Measurements from ENCODE around the gene MACROD2. TPM values are rescaled to one million over a fixed set of nuclear protein-coding genes. Genes with fewer than 3 reads are reported as not detected.

Gene MACROD2
- total RNA-seq, 4 donors from 2014 or later: 2.1 to 28.1 (median 12.6) TPM

DNA sequence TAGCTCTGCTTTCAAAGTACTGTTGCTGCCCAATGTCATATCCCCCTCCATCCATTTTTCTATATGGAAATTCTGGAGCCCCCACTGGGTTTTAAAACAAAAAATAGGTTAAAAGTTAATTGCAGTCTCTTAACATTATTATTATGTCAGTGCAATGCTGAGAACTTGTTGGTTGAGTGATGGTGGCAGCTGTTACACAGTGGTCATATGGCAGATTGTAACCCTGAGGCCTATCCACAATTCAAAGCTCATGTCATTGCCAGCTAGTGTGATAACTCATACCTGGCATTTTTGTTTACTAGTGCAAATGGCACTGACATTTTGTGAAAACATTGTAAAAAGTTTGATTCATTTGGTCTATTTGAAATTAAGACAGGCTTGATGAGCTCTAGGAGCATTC lies 647.8 kb downstream of the MACROD2 start:
- no peak for DNase-seq
- H3K4me3 ChIP-seq: no peak overlapping the region
- no peaks in the 10 kb centered on the region for H3K36me3 ChIP-seq
- no peaks in the 10 kb centered on the region for H3K27me3 ChIP-seq
- TF ChIP-seq POLR2A (IDR thresholded peaks at IDR 0.05): no peak
- TF ChIP-seq, protein P1, sequence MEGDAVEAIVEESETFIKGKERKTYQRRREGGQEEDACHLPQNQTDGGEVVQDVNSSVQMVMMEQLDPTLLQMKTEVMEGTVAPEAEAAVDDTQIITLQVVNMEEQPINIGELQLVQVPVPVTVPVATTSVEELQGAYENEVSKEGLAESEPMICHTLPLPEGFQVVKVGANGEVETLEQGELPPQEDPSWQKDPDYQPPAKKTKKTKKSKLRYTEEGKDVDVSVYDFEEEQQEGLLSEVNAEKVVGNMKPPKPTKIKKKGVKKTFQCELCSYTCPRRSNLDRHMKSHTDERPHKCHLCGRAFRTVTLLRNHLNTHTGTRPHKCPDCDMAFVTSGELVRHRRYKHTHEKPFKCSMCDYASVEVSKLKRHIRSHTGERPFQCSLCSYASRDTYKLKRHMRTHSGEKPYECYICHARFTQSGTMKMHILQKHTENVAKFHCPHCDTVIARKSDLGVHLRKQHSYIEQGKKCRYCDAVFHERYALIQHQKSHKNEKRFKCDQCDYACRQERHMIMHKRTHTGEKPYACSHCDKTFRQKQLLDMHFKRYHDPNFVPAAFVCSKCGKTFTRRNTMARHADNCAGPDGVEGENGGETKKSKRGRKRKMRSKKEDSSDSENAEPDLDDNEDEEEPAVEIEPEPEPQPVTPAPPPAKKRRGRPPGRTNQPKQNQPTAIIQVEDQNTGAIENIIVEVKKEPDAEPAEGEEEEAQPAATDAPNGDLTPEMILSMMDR (IDR thresholded peaks at IDR 0.05): no peak
- no peak overlapping the region for H3K27ac ChIP-seq
- no peaks in the 10 kb centered on the region for H3K9me3 ChIP-seq
- intact Hi-C loops (cut with DNase I; ENCODE audit: low total_unique reads): no loop called here
- H3K4me1 ChIP-seq: no peaks in the 10 kb centered on the region

GRCh38 chr20:14643556-14643955 lies 648.2 kb downstream of the MACROD2 start:
- no peaks in the 10 kb centered on the region for H3K4me1 ChIP-seq
- H3K9me3 ChIP-seq: no peaks in the 10 kb centered on the region
- intact Hi-C loops (cut with DNase I; ENCODE audit: low total_unique reads): no loop called here
- no peak for TF ChIP-seq POLR2A (IDR thresholded peaks at IDR 0.05)
- TF ChIP-seq, protein P1 (IDR thresholded peaks at IDR 0.05): no peak
- no peak overlapping the region for H3K27ac ChIP-seq
- H3K36me3 ChIP-seq: no peaks in the 10 kb centered on the region
- no peak for DNase-seq
- H3K4me3 ChIP-seq: no peak overlapping the region
- H3K27me3 ChIP-seq: no peaks in the 10 kb centered on the region

GRCh38 chr20:14644306-14645097 lies 649.2 kb downstream of the MACROD2 start:
- TF ChIP-seq POLR2A (IDR thresholded peaks at IDR 0.05): no peak
- TF ChIP-seq, protein P1 (IDR thresholded peaks at IDR 0.05): no peak
- Histone ChIP-seq H3K27ac (no peak overlapping the region), H3K9me3 (no peaks in the 10 kb centered on the region), H3K27me3 (no peaks in the 10 kb centered on the region), H3K36me3 (no peaks in the 10 kb centered on the region), H3K4me1 (no peaks in the 10 kb centered on the region), H3K4me3 (no peak overlapping the region)
- DNase-seq: no peak
- intact Hi-C loops (cut with DNase I; ENCODE audit: low total_unique reads): no loop called here

DNA sequence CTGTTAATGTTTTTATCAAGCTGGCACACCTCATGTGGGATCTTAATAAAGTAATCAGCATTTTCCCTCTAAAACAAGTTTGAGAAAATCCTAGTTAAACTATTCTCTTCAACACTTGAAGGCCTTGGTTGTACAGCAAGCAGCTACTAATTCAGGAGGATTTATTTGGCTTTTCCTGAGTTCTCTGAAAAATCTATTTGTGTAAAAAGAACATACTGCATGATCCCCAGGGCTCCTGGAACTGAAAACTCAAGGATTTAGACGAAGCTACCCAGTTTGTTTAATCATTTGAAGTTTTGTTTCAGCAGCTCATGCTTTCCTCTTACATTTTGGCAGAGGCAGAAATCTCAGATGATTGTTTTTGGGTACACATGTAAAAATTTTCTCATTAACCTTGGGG lies 651.7 kb downstream of the MACROD2 start:
- H3K4me3 ChIP-seq: no peak overlapping the region
- H3K4me1 ChIP-seq: no peaks in the 10 kb centered on the region
- H3K27me3 ChIP-seq: no peaks in the 10 kb centered on the region
- TF ChIP-seq, protein P1 (IDR thresholded peaks at IDR 0.05): no peak
- no peak for TF ChIP-seq POLR2A (IDR thresholded peaks at IDR 0.05)
- no peak for DNase-seq
- H3K27ac ChIP-seq: no peak overlapping the region
- H3K36me3 ChIP-seq: no peaks in the 10 kb centered on the region
- intact Hi-C loops (cut with DNase I; ENCODE audit: low total_unique reads): no loop called here
- H3K9me3 ChIP-seq: no peaks in the 10 kb centered on the region

GRCh38 chr20:14649662-14650061 lies 654.3 kb downstream of the MACROD2 start:
- TF ChIP-seq, protein P1 (IDR thresholded peaks at IDR 0.05): no peak
- no peak for TF ChIP-seq POLR2A (IDR thresholded peaks at IDR 0.05)

More at GRCh38 chr20:14649662-14650061, 654.3 kb downstream of the MACROD2 start:
- DNase-seq: no peak
- no peaks in the 10 kb centered on the region for H3K36me3 ChIP-seq
- H3K4me1 ChIP-seq: no peaks in the 10 kb centered on the region
- H3K27me3 ChIP-seq: no peaks in the 10 kb centered on the region
- H3K9me3 ChIP-seq: no peaks in the 10 kb centered on the region
- no peak overlapping the region for H3K4me3 ChIP-seq
- intact Hi-C loops (cut with DNase I; ENCODE audit: low total_unique reads): no loop called here
- no peak overlapping the region for H3K27ac ChIP-seq

Data from uterus (tissue), 4 donors.